ENCODE results near the gene HMGN1.

DNA sequence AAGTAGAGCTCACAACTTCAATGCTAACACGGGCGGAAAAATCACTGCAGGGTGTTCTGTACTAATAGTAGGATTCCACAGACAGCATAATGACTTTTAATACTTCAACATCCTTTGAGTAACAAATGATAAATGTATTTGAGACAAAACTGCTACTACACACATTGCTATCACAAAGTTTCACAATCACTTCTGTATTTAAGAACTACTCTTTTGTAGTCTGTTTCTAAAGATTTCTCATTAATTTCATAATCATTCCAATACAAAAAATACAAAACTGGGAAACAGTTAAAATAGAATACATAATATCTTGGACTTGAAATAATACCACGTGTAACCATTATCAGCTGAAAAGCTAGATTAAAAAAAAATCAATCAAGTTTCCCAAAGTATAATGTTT lies 2.7 kb downstream of the HMGN1 start:
- TF ChIP-seq POLR2A (IDR thresholded peaks at IDR 0.05) (no peak), CTCF (IDR thresholded peaks at IDR 0.05) (no peak)

All from prostate gland (tissue), 2 donors.